Prostate gland (tissue), 2 donors: ENCODE results near the gene BAIAP2.

Experiments used
- CTCF ChIP-seq, 4 experiments: fragments of 200-600 bp in 2 of 4; fragments of 450-650 bp in 2 of 4; sonication (generic) in 2 of 4; IDR thresholded peaks; 1 replicate in 3 of 4; 2 replicates in 1 of 4; pipeline ENCODE4 v1.5.1; 2016 to 2019; ENCODE audit warnings: antibody characterized with exemption in 4 of 4, mild to moderate bottlenecking in 2 of 4, moderate library complexity in 2 of 4
- POLR2A ChIP-seq: fragments of 450-650 bp; IDR thresholded peaks from one replicate; pipeline ENCODE4 v1.6.1; 2016; ENCODE audit warnings: antibody characterized with exemption, mild to moderate bottlenecking
- POLR2AphosphoS5 ChIP-seq: sonication (generic); formaldehyde crosslinking; IDR thresholded peaks from one replicate; pipeline ENCODE4 v1.6.1; 2017; ENCODE audit warnings: antibody characterized with exemption

GRCh38 chr17:81052199-81052997, 17.4 kb downstream of the BAIAP2 start:
- TF ChIP-seq CTCF (IDR thresholded peaks at IDR 0.05) (no peak), POLR2A (no peak), POLR2AphosphoS5 (no peak)
